Embryonic facial prominence (tissue), 1 donor: Measurements from ENCODE around the gene ANKRD63.

Experiments used
- DNase-seq: peaks from one replicate; pipeline ENCODE4 v3.0.0-alpha.2; 2016; ENCODE audit errors: extremely low spot score

The ANKRD63 gene

DNA sequence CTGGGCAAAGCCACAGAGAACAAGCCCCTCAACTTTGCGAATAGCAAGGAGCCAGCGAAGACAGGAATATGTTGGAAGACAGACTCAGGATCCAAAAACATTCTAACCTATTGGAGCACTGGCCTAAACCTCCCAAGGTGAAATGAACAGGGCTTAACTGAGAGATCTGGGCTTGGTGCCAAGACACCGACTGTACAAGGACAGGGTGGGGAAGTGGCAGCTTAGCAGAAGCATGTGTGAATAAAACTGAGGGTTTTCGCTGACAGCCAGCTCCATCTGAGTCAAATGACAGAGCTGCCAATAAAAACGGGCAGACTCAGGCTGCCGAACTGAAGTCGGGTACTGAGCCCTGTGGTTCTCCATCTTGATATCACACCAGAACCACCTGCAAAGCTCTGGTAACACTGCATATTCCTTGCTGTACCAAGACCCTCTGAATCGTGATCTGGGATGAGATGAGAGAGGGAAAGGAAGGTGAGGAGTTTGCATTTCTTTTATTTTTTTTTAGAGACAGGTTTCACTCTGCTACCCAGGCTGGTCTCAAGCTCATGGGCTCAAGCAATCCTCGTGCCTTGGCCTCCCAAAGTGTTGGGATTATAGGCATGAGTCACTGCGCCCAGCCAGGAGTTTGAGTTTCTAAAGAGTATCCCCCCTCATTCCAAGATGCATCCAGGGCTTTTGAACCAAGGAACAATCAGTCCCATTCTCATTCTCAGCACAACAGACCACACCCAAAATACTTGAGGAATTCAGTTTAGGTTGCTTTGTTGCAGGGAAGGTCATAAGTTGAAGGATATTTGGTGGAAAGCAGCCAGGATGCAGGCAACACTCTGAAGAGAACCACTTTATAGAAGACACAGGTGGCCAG, 30.9 kb upstream of the ANKRD63 start:
- no peak for DNase-seq

DNA sequence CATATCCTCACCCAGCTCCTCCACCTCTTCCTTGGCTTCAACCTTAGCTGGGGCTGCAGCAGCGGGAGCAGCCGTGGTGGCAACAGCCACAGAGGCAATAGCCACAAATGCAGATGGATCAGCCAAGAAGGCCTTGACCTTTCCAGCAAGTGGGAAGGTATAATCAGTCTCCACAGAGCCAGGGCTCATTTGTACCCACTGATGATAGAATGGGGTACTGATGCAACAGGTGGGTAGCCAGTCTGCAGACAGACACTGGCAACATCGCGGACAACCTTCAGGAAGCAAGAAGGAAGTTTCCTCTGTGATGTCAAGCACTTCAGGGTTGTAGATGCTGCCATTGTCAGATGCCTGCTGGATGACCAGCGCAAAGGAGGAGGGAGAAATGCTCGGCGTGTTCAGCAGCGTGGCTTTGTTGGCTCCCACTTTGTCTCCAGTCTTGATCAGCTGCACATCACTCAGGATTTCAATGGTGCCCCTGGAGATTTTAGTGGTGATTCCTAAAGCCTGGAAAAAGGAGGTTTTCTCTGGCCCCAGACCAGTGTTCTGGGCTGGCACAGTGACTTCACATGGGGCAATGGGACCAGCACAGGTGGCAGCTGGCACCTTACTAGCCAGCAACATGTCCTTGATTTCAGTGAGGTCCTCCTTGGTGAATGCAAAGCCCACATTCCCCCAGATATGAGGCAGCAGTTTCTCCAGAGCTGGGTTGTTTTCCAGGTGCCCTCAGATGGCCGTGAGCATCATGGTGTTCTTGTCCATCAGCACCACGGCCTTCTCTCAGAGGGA, 29.7 kb upstream of the ANKRD63 start:
- DNase-seq: no peak

DNA sequence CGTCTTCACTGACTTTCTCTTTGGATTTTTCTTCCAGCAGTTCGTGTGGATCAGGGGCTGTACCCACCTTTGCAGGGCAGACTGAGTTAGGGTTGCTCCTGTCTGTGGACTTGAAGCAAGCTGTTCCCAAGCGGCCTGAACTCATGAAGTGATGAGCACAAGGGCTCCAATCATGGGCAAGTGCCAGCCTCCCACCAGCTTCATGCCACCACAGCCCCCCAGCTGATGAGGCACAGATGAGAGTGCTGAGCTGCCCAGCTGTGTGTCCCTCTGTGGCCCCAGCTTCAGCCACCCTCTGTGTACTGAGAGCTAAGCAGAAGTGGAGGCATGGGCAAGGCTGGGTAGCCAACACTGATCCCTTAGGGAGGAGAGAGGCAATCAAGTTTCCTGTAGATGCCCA, 28.1 kb upstream of the ANKRD63 start:
- no peak for DNase-seq

DNA sequence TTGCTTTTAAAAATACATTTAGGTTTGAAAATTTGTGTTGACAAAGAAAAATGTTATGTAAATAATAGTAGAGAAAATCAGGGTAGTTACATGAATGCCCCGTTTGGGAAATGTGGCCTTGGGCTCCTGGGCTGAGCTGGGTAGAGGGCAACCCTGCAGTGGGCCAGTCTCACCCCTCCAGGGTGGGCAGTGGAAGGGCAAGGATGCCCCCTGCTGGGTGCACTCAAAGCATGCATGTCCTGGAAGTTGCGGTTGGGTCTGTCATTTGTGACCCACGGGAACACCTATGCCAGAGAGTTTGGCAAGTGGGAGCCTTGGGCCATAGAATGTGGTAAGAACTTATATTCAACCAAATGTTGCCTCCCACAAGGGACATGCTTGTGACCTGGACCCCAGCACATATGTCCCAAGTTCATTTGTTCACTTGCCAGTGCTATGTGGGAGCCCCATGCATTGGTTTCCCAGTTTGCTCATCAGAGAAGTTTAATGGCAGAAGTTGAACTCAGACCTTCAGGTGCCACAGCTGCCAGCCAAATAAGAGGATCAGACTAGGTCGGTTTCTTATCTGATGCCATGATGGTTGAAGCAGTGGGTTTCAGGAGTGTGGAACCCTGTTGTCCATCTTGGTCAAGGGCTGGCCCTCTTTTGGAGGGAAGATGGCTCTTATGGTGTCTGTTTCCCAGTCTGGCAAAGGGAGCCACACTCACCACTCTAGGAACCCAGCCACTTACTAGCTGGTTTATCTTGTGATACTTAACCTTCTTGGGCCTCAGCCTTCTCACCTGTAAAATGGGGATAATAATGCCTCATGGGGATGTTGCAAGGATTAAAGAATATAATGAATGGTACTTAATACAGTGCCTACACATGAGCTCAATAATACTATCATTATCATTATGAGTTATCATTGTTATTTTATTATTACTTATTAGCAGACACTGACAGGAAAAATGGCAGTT, 27.4 kb upstream of the ANKRD63 start:
- no peak for DNase-seq

DNA sequence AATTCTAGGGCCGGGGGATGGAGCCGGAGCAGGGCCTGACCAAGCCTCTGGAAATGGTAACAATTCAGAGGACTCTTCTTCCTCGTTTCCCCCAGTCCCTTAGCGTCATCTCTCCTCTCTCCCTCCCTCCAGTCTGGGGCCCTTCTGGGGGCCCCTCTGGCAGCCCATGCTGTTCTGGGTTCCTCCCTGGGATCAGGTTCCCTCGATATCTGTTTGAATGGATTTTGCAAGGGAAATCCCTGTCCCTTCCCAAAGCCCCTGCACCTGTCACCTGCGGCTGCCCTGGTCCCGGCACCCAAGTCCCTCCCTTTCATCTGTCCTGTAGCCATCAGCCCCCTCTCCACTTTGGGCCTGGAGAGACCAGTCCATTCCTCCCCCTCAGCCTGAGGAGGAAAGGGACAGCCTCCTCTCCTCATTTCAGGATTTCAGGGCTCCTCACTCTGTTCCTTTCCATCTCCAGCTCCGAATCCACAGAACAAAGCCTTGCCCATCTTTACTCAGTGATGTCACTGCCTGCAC, 26.5 kb upstream of the ANKRD63 start:
- DNase-seq: no peak

DNA sequence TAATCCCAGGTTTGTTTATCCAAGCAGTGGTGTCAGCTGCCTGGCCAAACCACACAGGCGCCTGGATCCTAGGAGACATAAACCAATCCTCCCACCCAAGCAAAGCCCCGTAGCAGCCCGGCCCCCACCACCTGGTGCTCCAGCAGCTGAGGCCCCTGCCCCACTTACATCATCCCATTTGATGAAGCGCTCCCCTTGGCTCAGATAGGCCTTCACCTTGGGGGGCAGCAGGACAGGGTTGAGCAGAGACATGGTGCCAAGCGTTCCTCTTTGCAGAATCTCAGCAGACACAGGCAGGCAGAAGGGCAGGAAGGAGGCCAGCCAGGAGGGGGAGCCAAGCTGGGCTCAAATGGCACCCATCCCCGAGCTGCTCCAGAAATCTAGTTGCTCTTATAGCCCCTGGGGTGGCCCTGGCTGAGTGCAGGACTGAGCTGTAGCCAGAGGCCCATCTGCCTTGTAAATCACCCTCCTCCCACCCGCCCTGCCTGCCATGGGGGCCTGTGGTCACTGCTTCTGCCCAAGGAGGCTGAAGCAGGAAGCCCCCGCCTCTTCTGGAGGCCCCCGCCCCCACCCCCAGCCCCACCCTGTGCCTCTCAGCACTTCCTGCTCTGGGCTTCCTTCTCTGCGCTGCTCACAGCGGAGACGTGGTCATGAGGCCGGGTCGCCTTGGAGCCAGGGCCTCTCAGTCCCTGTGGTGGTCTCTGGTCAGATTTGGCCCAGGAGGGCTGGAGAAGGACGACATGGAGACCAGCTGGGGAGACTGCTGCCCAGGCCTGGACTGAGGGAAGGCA, 24.8 kb upstream of the ANKRD63 start, which contains the start of gene PLCB2:
Gene PLCB2, minus strand, starts transcription at position 515 of the 791 bp plus-strand sequence. Its CDS starts 263 bp downstream, at position 252.
- no peak for DNase-seq

DNA sequence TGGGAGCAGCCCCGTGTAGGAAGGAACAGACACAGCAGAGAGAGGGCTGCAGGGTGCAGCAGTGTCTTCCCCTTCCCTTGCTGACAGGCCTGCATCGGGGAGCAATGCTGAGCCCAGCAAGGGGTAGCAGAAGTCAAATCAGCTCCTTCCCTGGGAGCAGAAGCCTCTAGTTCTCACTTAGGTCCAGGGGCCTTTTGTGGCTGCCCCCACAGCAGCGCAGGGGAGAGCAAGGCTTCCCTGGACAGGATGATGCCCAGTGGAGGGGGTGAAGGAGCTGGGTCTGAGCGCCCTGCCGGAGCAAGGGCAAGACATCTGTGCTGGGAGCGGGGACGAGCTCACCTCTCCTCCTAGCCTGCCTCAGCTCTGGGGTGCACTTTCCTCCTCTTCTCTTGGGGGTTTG, 24.0 kb upstream of the ANKRD63 start:
- no peak for DNase-seq

DNA sequence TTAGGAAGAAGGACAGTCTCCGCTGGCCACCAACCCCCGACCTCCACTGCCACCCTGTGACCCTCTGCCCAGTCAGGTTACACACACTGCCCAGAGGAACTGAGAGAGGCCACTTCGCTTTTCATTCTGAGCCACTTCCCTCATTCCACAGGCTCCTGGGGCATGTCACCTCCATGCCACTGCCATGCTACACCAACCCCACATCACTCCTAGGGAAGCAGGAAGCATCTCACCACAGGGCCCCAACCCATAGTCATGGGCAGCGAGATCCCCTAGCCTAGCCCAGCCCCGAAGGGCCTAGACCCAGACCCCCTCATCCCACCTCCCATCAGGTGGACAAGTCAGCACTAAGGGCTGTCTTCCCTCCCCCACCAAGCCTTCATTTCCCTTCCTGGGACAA, 23.5 kb upstream of the ANKRD63 start:
- DNase-seq: no peak

DNA sequence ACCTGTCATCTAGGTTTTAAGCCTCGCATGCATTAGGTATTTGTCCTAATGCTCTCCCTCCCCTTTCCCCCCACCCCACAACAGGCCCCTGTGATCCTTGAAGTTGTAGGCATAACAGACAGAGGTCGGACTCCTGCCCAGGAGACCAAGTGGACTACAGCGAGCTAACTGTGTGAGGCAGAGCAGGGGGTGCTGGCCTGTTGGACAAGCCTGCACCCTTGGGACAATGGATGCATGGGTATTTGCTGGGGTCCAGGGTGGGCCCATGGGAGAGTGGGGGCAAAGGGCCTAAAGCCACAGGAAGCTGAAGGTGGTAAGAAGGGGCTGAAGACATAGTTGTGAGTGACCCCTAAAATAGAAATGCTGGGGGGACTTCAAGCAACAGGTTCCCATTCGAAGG, 22.4 kb upstream of the ANKRD63 start:
- DNase-seq: no peak

DNA sequence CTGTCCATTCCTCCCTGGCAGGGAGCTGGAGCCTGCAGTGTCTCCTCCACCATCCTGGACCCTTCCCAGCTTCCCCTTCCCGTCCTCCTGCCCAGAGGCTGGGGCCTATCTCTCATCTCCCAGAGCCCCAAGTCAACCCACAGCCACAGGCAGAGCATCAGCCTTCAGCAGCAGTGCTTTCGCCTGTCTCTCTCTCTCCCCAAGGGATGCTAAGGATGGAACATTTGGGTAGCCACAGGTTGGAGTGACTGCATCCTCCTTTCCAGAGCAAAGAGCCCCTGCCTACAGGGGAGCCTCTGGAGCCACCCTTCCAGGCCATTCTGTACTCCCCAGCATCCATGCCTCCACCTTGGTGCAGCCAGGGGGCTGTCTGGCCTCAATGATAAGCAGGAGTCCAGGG, 20.7 kb upstream of the ANKRD63 start:
- DNase-seq: no peak

DNA sequence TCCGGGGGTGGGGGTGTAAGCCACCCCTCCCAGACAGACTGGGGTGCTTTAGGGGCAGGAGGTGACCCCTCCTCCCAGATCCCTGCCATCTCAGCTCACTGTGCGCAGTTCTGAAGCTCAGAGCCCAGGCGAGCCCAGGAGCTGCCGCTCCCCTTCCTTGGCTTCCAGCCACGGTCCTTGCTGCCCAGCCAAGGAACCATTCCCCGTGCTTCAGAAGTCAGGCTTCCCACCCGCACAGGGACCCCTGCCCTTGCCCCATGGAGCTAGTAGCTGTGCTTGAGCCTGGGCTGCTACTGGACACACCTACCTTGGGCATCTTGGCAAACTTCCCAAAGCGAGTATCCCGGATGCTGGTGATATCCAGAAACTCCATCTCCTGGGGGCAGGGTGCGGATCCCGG, 20.1 kb upstream of the ANKRD63 start:
- no peak for DNase-seq

DNA sequence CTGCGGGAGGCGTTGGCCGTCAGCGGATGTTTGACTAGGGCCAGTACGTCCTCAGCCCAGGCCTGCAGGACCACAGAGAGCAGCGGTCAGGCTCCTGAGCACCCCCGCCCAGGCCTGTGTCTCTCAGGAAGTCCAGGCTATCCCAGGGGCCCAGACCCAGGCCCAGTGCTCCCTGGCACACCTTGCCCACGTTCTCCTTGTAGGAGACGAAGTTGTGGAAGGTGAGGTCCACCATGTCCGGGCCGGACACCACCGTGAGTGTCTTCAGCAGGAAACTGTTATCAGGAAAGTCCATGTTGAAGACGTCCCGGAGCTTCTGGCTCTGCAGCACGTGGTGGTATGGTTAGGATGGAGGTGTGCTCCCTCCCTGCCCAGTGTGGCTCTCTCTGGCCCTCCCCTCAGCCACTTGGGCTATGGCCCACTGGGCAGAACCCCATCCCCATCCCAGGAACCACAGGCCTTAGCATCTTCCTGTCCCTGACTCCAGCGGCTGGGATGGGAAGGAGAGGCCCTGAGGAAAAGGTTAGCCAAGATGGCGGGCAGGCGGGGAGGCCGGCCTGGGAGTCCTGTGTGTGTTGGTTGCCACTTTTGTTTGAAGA, 19.5 kb upstream of the ANKRD63 start:
- no peak for DNase-seq

DNA sequence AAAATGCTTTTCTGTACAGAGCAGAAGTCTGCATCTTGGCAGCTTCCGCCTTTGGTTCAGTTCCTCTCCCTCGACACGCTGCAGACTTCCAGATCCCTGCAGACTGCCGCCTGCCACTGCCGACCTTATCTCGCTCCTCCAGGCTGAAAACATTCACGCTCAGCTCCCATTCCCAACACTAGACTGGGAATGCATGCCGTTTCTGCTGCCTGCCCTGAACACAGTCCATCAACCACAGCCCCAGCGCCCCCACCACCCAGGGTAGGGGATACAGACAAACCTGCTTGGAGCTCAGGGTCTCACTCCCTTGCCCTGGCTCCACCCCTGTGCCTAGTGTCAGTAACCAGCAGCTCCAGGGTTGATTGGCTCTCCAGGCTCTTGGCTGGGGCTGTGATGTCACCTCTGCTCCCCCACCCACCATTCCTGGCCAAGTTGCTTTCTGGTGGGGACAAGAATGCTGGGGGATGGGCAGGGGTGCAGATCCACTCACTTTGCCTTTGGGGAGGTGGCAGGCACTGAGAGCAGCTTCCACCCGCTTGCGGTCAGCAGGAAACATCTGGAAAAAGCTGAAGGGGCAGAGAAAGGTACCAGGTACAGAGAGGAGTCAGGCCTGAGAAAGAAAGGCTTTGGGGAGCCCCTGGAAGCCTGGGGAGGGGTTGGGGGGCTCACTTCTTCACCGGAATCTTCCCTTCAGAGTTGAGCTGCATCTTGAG, 18.8 kb upstream of the ANKRD63 start:
- DNase-seq: no peak

DNA sequence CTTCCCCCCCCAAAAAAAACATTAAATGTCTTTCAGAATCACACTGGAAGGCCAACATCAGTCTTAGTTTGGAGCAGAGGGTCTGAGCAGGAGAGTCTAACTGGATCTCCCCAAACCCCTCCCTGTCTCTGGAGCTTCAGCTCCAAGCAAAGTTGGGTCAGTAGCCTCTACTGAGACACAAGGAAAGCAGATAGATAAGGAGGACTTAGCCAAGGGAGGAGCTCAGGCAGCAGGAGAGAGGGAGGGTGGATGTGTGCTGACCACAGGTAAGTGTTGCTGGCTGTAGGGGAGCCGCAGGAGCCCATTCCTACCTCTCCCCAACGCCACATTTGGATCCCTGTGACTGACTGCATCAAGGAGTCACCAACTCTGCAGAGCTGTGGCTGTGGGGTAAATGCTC, 17.9 kb upstream of the ANKRD63 start:
- DNase-seq: no peak

DNA sequence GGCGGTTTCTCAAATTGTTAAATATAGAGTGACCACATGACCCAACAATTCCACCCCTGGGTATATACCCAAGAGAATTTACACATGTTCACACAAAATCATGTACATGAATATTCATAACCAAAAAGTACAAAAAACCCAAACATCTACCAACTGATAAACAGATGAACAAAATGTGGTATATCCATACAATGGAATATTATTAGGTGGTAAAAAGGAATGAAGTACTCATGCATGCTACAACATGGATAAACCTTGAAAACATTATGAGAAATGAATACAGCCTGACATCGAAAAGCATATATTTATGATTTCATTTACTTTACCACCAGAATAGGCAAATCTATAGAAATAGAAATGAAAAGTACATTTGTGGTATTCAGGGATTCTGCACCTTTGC, 17.5 kb upstream of the ANKRD63 start:
- no peak for DNase-seq

DNA sequence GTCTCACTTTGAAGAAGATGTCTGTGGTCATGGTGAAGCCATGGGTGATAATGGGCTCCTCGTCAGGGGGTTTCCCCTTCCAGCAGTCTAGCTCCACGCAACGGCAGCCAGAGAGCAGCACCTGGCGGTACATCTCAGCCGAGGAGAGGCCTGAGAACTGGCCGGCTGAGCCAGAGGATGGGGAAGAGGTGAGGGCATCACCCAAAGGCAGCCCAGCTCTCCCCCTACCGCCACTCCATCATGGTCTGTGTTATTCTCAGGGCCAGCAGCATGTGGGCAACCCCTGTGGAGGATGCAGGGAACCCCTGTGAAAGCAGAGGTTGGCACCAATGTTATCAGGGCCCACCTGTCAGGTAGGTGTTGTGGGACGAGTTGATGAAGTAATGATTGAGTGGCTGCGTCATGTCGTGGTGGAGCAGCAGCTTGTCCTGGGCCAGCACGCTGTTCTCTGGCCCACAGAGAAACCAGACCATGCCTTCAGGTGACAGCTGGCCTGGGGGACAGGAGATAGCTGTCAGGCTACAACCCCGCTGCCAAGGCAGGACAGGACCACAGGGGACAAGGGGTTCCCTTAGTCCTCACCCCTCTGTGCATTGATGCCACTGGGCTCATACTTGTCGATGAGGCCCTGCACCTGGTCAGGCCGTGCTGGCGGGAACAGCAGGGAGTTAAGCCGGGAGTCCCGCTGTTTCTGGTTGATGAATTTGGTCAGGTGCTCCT, 15.5 kb upstream of the ANKRD63 start:
- no peak for DNase-seq

DNA sequence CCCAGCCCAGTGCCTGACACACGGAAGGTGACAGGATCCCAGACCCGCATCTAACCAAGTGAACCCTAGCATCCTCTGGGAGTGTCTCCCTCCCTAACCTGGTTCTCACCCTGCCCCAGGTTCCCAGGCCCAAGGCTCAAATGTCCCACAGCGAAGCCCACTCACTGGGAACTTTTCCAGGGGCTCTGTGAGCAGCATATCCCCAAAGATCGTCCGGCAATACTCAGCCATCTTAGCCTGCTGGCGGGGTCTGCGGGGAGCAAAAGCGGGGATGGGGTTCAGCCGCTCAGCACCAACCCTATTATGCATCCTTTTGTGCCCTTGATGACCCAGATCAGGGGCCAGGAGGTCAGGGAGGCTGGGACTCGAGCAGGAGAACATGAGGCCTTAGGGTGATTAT, 14.5 kb upstream of the ANKRD63 start:
- no peak for DNase-seq

DNA sequence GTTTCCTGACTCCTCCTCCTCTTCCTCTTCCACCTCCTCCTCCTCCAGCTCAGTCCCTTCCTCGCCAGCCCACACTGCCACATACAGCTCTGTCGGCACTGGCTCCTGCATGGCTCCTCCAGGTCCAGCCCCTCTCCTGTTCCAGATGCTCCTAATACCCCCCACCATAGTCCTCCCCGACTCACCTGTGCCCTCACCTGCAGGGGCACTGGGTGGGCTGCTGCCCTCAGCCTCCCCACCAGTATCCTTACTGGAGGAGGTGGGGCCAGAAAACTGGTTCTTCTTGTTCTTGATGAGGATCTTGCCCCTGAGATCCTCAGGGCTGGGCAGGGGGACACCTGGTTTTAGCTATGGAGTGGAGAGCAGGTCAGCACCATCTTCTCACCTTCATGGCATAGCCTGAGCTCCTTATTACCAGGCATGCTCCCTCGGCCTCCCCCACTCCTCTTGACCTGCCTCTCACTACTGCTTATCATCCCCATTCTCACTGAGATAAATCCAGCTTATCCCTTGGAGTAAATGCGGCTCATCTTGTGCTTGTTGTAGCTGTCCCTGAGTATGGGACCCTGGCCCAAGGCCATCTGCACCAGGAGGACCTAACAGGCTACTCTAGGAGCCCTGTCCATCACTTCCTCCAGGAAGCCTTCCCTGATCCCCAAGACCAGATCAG, 13.8 kb upstream of the ANKRD63 start:
- no peak for DNase-seq
